HepG2 (cell line): ENCODE results near the gene ARPIN. TPM values are rescaled to one million over a fixed set of nuclear protein-coding genes. Genes with fewer than 3 reads are reported as not detected.

Experiments used
- ATF1 ChIP-seq: IDR thresholded peaks from 2 replicates; pipeline ENCODE4 v1.6.1; 2016; ENCODE audit warnings: mild to moderate bottlenecking, control low read depth
- JARID2 ChIP-seq: sonication (generic); formaldehyde crosslinking; IDR thresholded peaks from 2 replicates; pipeline ENCODE4 v1.8.1; 2023; ENCODE audit warnings: missing genetic modification reagents, inconsistent platforms; ENCODE audit not compliant: insufficient replicate concordance
- KDM1A ChIP-seq: IDR thresholded peaks from 2 replicates; pipeline ENCODE4 v1.6.1; 2016; ENCODE audit warnings: missing compliant biosample characterization
- RCOR2 ChIP-seq: IDR thresholded peaks from 2 replicates; pipeline ENCODE4 v1.6.1; 2016; ENCODE audit warnings: missing biosample characterization, missing genetic modification reagents
- SRF ChIP-seq: IDR thresholded peaks from 2 replicates; pipeline ENCODE4 v1.6.1; 2011; ENCODE audit warnings: mild to moderate bottlenecking, low read depth, low read length, moderate library complexity
- SRSF4 ChIP-seq: fragments of 200-400 bp; formaldehyde crosslinking; IDR thresholded peaks from one replicate; pipeline ENCODE4 v1.6.1; 2018; ENCODE audit warnings: mild to moderate bottlenecking, low read depth, low read length, moderate library complexity; ENCODE audit not compliant: poor library complexity, severe bottlenecking
- SSRP1 ChIP-seq: IDR thresholded peaks from 2 replicates; pipeline ENCODE4 v1.6.1; 2016; ENCODE audit warnings: control low read depth
- TBX2 ChIP-seq: sonication (generic); formaldehyde crosslinking; IDR thresholded peaks from 2 replicates; pipeline ENCODE4 v1.5.0; 2020; ENCODE audit warnings: missing genetic modification reagents, mild to moderate bottlenecking, borderline replicate concordance
- TMF1 ChIP-seq: sonication (generic); formaldehyde crosslinking; IDR thresholded peaks from 2 replicates; pipeline ENCODE4 v1.8.1; 2022; ENCODE audit warnings: low read depth, missing genetic modification reagents
- ZBTB7B ChIP-seq: sonication (generic); formaldehyde crosslinking; IDR thresholded peaks from 2 replicates; pipeline ENCODE4 v1.4.0; 2020; ENCODE audit warnings: missing genetic modification reagents
- ZBTB8A ChIP-seq: sonication (generic); formaldehyde crosslinking; IDR thresholded peaks from 2 replicates; pipeline ENCODE4 v1.4.0; 2020; ENCODE audit warnings: mild to moderate bottlenecking, low read depth, missing genetic modification reagents, borderline replicate concordance
- ZNF207 ChIP-seq: fragments of 450-650 bp; IDR thresholded peaks from 2 replicates; pipeline ENCODE4 v1.6.1; 2016; ENCODE audit warnings: antibody characterized with exemption, borderline replicate concordance
- ZNF274 ChIP-seq: sonication (generic); formaldehyde crosslinking; IDR thresholded peaks from 2 replicates; pipeline ENCODE4 v1.5.1; 2020; ENCODE audit warnings: mild to moderate bottlenecking, missing genetic modification reagents
- ZNF333 ChIP-seq: sonication (generic); formaldehyde crosslinking; IDR thresholded peaks from 2 replicates; pipeline ENCODE4 v1.4.0; 2020; ENCODE audit warnings: mild to moderate bottlenecking, missing genetic modification reagents, borderline replicate concordance
- ZNF34 ChIP-seq: sonication (generic); formaldehyde crosslinking; IDR thresholded peaks from 2 replicates; pipeline ENCODE4 v1.4.0; 2020; ENCODE audit warnings: mild to moderate bottlenecking, missing genetic modification reagents, borderline replicate concordance
- ZNF672 ChIP-seq: sonication (generic); formaldehyde crosslinking; IDR thresholded peaks from 2 replicates; pipeline ENCODE4 v1.8.1; 2022; ENCODE audit warnings: missing genetic modification reagents
- ZNF816 ChIP-seq: sonication (generic); formaldehyde crosslinking; IDR thresholded peaks from 2 replicates; pipeline ENCODE4 v1.8.0; 2022; ENCODE audit warnings: missing genetic modification reagents, mild to moderate bottlenecking, borderline replicate concordance
- ZSCAN25 ChIP-seq: sonication (generic); formaldehyde crosslinking; IDR thresholded peaks from 2 replicates; pipeline ENCODE4 v1.8.0; 2022; ENCODE audit warnings: mild to moderate bottlenecking, missing genetic modification reagents
- polyA plus RNA-seq, 8 experiments: library from polyadenylated mRNA; depleted of rRNA in 3 of 8; stranded (reverse) in 7 of 8; unstranded in 1 of 8; fragments of >200 nt; fragmentation: Illumina TruSeq in 4 of 8; extraction: Trizol in 4 of 8; gene quantifications; 2 replicates each; pipeline versions ENCODE4 v1.2.1 to v1.2.3, GENCODE V29; 2011 to 2016; ENCODE audit warnings: low read depth in 4 of 8, missing spikeins in 1 of 8, mixed read lengths in 1 of 8; ENCODE audit not compliant: insufficient read depth in 1 of 8
- total RNA-seq, 5 experiments: library from RNA; depleted of rRNA; stranded (reverse); fragments of >200 nt; fragmentation: Illumina TruSeq; extraction: Trizol; gene quantifications; 2 replicates each; pipeline ENCODE4 v1.2.3, GENCODE V29; 2016; ENCODE audit warnings: low read depth in 1 of 5
- TF ChIP-seq, protein P1 (sequence below): IDR thresholded peaks from 2 replicates; pipeline ENCODE4 v1.6.1; 2012; ENCODE audit warnings: low read depth, low read length, improper control_type of control experiment
- TF ChIP-seq, protein P2 (sequence below): sonication (generic); formaldehyde crosslinking; IDR thresholded peaks from 2 replicates; pipeline ENCODE4 v1.4.0; 2020; ENCODE audit warnings: missing genetic modification reagents
- TF ChIP-seq, protein P3 (sequence below): IDR thresholded peaks from 2 replicates; pipeline ENCODE4 v1.6.1; 2012; ENCODE audit warnings: low read length, improper control_type of control experiment

Gene ARPIN
- total and polyA plus RNA-seq, 2 of the 13 experiments (the other 11 are each of a cell fraction or from before 2014, with no cell fraction given) = 2.8 to 5.0 TPM

DNA sequence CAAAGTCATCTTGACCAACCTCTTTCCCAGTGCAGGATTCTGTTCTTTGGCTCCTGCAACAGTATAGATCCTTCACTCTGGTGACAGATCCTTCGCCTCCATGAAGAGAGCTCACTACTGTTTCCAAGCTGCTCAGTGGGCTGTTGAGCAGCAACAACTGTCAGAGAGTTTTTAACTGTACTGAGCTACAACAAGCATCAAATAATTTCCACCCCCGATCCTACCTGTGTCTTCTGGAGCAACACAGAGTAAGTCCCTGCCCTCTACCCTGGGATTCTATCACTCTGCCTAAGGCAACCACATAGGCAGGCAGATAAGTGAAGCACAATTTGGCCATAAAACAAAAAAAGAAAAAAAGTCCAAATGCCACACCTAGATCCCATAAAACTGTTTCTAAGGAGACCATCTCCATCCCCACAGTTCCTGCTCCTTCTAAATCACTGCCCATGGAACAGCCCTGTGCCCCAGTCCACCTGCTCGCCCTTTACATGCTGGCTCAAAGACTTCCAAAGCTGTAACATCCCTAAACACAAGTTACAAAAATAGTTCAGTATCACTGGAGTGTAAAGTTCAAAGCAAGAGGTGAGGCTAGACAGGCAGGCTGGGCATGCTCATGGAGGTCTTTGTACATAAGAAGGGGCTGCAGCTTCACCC is 60.3 kb downstream of the ARPIN start (continued):
- no peak for TF ChIP-seq ZNF816
- no peak for TF ChIP-seq ZNF274
- TF ChIP-seq ZBTB7B = no peak
- TF ChIP-seq JARID2 (CRISPR knock-in tag) = no peak
- TF ChIP-seq RCOR2 = no peak
- no peak for TF ChIP-seq ZNF207
- TF ChIP-seq ZNF333 (CRISPR knock-in tag) = no peak
- no peak for TF ChIP-seq ZSCAN25 (CRISPR knock-in tag)
- TF ChIP-seq SRSF4 = no peak
- TF ChIP-seq, protein P1, sequence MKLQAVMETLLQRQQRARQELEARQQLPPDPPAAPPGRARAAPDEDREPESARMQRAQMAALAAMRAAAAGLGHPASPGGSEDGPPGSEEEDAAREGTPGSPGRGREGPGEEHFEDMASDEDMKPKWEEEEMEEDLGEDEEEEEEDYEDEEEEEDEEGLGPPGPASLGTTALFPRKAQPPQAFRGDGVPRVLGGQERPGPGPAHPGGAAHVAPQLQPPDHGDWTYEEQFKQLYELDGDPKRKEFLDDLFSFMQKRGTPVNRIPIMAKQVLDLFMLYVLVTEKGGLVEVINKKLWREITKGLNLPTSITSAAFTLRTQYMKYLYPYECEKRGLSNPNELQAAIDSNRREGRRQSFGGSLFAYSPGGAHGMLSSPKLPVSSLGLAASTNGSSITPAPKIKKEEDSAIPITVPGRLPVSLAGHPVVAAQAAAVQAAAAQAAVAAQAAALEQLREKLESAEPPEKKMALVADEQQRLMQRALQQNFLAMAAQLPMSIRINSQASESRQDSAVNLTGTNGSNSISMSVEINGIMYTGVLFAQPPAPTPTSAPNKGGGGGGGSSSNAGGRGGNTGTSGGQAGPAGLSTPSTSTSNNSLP = no peak
- no peak for TF ChIP-seq ATF1
- no peak for TF ChIP-seq ZNF34
- TF ChIP-seq, protein P2, sequence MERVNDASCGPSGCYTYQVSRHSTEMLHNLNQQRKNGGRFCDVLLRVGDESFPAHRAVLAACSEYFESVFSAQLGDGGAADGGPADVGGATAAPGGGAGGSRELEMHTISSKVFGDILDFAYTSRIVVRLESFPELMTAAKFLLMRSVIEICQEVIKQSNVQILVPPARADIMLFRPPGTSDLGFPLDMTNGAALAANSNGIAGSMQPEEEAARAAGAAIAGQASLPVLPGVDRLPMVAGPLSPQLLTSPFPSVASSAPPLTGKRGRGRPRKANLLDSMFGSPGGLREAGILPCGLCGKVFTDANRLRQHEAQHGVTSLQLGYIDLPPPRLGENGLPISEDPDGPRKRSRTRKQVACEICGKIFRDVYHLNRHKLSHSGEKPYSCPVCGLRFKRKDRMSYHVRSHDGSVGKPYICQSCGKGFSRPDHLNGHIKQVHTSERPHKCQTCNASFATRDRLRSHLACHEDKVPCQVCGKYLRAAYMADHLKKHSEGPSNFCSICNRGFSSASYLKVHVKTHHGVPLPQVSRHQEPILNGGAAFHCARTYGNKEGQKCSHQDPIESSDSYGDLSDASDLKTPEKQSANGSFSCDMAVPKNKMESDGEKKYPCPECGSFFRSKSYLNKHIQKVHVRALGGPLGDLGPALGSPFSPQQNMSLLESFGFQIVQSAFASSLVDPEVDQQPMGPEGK = no peak
- TF ChIP-seq SSRP1 = no peak
- no peak for TF ChIP-seq ZNF672
- no peak for TF ChIP-seq ZBTB8A (CRISPR knock-in tag)
- TF ChIP-seq SRF = no peak
- TF ChIP-seq, protein P3, sequence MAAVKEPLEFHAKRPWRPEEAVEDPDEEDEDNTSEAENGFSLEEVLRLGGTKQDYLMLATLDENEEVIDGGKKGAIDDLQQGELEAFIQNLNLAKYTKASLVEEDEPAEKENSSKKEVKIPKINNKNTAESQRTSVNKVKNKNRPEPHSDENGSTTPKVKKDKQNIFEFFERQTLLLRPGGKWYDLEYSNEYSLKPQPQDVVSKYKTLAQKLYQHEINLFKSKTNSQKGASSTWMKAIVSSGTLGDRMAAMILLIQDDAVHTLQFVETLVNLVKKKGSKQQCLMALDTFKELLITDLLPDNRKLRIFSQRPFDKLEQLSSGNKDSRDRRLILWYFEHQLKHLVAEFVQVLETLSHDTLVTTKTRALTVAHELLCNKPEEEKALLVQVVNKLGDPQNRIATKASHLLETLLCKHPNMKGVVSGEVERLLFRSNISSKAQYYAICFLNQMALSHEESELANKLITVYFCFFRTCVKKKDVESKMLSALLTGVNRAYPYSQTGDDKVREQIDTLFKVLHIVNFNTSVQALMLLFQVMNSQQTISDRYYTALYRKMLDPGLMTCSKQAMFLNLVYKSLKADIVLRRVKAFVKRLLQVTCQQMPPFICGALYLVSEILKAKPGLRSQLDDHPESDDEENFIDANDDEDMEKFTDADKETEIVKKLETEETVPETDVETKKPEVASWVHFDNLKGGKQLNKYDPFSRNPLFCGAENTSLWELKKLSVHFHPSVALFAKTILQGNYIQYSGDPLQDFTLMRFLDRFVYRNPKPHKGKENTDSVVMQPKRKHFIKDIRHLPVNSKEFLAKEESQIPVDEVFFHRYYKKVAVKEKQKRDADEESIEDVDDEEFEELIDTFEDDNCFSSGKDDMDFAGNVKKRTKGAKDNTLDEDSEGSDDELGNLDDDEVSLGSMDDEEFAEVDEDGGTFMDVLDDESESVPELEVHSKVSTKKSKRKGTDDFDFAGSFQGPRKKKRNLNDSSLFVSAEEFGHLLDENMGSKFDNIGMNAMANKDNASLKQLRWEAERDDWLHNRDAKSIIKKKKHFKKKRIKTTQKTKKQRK = no peak
- no peak for TF ChIP-seq TMF1 (CRISPR knock-in tag)
- TF ChIP-seq TBX2 (CRISPR knock-in tag) = 0 out of 2 replicates have a peak, but pooled peaks have one; percentile 18
- TF ChIP-seq KDM1A = 0 out of 2 replicates have a peak, but pooled peaks have one; percentile 20
